SK-N-SH (cell line): Measurements from ENCODE around the gene B4GALT1.

Experiments
- CHD2 ChIP-seq: fragments of 150-350 bp; IDR thresholded peaks from 2 replicates; pipeline ENCODE4 v1.6.1; 2018; ENCODE audit warnings: low read length; ENCODE audit not compliant: partially characterized antibody
- POLR2AphosphoS5 ChIP-seq: IDR thresholded peaks from 2 replicates; pipeline ENCODE4 v1.6.1; 2012; ENCODE audit warnings: low read depth, low read length
- REST ChIP-seq: IDR thresholded peaks from 2 replicates; pipeline ENCODE4 v1.6.1; 2012; ENCODE audit warnings: mild to moderate bottlenecking, low read depth, low read length, moderate library complexity
- TF ChIP-seq, protein P1 (sequence below): fragments of 200-600 bp; sonication (generic); IDR thresholded peaks from 2 replicates; pipeline ENCODE4 v1.6.1; 2017; ENCODE audit warnings: antibody characterized with exemption, mild to moderate bottlenecking, moderate library complexity

- TF ChIP-seq CHD2: no peak
- TF ChIP-seq, protein P1, sequence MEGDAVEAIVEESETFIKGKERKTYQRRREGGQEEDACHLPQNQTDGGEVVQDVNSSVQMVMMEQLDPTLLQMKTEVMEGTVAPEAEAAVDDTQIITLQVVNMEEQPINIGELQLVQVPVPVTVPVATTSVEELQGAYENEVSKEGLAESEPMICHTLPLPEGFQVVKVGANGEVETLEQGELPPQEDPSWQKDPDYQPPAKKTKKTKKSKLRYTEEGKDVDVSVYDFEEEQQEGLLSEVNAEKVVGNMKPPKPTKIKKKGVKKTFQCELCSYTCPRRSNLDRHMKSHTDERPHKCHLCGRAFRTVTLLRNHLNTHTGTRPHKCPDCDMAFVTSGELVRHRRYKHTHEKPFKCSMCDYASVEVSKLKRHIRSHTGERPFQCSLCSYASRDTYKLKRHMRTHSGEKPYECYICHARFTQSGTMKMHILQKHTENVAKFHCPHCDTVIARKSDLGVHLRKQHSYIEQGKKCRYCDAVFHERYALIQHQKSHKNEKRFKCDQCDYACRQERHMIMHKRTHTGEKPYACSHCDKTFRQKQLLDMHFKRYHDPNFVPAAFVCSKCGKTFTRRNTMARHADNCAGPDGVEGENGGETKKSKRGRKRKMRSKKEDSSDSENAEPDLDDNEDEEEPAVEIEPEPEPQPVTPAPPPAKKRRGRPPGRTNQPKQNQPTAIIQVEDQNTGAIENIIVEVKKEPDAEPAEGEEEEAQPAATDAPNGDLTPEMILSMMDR: no peak
- TF ChIP-seq POLR2AphosphoS5: no peak
- TF ChIP-seq REST: no peak
These were observed 64.5 kb downstream of the B4GALT1 start for GRCh38 chr9:33102551-33103210.
